Right renal pelvis (tissue), 4 donors: Measurements from ENCODE around the gene BDH1. TPM values are rescaled to one million over a fixed set of nuclear protein-coding genes. Genes with fewer than 3 reads are reported as not detected.

Source experiments
- DNase-seq, 4 donors: peaks; one replicate each; pipeline ENCODE4 v3.0.0-alpha.2; 2013; ENCODE audit warnings: low read depth in 4 of 4, low spot score in 3 of 4, missing footprints in 1 of 4
- polyA plus RNA-seq, 4 donors: library from polyadenylated mRNA; unstranded; fragments of 120-200 nt; gene quantifications; one replicate each; pipeline ENCODE4 v1.2.1, GENCODE V29; 2013; ENCODE audit not compliant: insufficient read length in 4 of 4

BDH1 gene
- polyA plus RNA-seq, 4 donors, result 35.5 to 47.6 (median 41.2) TPM

DNA sequence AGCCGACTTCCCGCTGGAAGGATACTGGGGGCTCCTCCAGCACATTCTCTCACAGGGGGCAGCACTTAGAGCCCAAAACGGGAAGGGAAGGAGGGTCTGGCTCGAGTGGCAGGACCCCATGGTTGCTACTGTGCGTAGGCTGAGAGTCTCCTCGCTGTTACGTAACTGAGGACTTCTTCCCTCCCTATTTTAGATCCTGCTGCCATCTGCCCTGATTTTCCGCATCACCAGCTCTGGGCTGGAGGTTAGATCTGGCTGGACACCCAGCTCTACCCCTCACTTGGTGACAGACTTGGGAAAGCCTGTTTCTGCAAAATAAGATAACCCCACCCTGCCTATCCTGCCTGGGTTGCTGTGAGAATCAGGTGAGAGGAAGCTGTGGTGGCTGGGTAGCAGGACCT lies 47.7 kb downstream of the BDH1 start:
- DNase-seq, result no peak

DNA sequence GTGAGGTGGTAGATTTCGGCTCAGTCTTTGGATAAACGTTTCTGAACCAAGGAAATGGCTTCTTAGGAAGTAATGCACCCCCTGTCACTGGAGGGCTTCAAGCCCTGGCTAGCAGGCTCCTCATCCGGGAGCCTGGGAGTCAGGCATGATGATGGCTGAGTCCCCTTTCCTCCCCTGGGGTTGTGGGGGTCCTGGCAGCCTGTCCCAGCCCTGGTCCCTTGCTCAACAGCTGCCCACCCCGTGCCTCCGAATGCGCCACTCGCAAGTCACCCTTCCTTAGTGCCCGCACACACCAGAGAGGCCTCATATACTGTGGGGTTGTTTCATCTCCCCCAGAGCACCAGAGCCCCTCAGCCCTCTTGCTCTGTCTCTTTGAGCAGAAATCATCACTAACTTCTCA lies 48.2 kb downstream of the BDH1 start:
- DNase-seq, result no peak

DNA sequence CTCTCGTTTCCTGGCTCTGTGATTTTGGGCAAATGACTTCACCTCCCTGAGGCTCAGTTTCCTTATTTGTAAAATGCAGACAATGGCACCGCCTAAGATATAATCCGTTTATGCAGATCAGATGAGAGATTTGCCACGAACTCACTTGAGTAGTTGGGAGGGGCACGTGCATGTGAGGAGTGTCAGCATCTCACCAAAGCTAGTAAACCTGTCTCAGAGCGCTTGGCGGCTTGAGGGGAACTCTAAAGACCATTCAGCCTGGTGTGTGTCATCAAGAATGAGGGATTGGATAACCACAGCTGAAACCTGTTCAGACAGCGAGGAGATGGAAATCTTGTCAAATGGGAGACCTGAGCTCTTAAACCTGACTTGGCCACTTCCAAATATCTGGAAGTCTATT lies 48.7 kb downstream of the BDH1 start:
- no peak for DNase-seq

DNA sequence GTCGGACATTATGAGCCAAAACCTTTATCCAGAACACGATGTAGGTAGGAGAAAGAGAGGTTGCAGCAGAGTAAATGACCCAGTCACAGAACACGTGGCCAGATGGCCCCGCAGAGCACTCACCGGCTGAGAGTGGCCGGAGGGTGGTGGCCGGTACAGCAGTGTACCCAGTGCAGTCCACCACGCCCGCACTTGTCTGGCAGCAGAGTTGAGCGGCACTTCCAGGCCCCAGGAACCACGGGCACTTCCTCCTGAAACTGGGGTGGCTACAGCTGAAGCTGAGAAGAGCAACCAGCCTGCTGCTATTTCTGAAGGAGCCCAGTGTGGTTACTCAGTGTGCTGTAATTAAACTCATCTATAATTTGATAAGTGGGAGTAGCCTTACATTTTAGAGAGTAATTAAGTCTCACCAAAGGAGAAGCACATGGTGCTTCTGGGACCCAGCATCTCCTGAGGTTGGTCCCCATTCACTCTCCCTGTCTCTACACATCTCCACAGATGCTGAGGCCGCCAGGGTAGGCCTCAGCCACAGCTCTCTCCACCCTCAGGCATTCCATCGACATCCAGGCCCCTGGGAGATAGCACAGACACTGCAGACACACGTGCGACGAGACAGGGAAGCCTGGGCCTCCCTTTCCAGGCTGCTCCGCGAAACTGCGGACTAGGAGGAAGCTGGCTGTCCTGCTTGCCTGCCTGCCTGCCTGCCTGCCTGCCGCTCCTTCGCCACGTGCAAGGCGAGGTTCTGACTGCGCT lies 49.8 kb downstream of the BDH1 start:
- DNase-seq, result no peak

DNA sequence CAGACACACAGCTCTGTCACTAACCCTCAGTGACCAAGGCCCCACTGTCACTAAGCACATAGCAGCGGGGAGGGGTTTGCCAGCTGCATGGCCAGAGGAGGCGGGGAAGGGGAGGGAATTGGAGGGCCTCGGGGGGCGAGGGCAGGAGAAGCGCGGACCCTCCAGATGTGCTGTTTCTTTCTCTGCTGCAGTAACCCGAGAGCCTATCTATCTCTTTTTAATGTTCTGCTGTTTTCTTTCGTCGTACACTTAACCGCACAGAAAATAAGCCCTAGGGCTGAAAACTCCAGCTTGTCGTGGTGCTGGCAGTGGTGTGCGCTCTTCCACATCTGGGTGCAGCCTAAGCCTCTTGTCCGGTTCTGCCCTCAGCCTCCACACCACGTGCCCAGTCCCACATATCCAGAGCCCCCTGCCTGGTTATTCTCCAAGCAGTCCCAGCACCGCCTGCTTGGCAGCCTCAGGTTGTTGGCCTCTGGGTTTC lies 51.1 kb downstream of the BDH1 start:
- DNase-seq, result no peak

DNA sequence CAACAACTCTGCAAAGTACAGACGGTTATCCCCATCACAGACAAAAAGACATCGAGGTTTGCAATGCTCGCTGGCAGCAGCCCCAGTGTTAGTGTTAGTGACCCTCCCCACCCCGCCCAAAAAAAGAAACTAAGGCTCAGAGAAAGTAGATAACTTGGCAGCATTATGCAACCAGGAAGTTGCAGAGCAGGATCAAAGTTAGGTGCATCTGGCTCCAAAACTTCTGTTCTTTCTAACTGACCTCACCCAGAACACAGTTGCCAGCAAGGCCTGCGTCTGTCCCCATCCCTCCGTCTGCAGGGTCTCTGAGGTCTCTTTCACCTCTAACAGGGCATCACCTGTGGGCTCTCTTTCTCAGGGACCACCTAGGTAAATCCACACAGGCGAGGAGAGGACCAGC lies 51.5 kb downstream of the BDH1 start:
- no peak for DNase-seq

DNA sequence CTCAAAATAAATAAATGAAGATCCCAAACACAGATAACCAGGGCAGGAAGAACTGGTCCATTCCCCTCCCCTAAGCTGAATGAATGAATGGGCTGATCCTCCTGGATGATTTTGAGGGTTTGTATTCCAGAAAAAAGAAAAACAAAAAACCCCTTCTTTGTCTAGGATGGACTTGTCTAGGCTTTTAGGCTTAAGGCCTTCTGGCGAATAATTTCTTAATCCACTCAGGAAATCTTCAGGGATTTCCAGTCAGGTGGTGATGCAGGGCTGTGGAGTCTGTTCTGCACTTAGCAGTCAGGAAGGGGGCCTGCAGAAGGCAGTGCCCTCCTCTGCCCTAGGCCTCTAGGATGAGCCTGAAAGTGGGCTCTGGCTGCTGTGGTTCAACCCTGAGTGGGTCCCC lies 52.1 kb downstream of the BDH1 start:
- no peak for DNase-seq

DNA sequence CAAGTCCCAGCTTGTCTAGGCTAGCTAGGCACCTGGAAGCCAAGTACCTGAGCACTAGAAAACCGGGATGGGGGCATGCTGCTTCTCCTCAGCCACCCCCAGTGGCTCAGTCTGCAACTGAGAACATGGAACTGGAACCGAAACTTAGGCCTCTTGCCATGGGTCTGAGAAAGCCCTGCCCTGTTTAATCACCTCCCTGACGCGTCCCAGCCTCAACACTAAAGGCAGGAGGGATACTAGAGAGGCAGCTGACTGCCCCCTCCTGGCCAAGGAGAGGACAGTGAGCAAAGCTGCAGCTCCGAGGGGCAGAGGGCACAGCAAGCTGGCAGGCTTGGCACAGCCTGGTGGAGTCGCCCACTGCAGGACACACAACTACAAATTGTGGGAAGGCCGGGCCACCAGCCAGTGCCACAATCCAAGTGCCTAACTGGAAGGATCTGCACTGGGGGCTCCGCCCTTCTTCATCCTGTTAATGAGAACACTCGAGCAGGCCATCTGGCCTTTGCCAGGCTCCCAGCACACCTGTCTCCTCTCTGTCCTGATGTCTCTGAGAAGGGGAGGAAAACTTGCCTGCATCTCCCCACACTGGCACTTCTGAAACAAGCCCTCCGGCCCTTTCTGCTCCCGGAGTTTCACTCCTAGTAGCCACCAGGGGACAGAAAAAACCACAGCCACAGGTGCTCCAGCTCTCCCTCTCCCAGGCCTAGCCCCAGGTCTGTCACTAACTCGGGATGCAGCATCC lies 53.7 kb downstream of the BDH1 start:
- no peak for DNase-seq

DNA sequence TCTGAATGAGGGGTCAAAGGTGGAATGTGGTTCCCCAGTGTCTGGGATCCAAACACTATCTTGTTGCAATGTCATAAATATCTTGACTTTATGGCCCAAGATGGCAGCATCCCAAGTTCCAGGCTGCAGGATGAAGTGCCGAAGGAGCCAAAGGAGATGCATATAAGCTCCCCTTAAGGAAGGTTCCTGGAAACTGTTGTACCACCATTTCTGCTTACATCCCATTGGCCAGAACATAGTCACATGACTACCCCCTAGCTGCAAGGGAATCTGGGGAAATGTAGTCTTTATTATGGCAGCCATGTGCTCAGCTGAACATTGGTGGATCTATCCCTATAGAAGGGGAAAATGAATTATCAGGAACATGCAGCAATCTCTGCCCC lies 54.3 kb downstream of the BDH1 start:
- DNase-seq, result no peak

DNA sequence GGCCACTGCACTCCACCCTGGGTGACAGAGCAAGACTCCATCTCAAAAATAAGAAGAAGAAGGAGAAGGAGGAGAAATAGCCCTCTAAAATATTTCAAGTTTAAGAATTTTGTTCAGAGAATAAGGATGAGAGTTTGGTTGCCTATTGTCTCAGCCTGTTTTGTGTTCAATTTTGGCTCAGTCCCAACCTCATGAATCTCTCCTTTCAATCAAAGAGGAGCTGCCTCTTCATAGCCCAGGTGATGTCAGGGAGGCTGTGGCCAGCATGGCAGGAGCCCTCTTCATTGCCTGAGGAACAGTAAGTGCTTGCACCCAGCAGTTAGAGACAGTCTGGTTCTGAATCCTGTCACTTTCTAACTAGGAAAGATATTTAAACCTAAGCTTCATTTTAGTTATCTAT lies 55.0 kb downstream of the BDH1 start:
- no peak for DNase-seq

DNA sequence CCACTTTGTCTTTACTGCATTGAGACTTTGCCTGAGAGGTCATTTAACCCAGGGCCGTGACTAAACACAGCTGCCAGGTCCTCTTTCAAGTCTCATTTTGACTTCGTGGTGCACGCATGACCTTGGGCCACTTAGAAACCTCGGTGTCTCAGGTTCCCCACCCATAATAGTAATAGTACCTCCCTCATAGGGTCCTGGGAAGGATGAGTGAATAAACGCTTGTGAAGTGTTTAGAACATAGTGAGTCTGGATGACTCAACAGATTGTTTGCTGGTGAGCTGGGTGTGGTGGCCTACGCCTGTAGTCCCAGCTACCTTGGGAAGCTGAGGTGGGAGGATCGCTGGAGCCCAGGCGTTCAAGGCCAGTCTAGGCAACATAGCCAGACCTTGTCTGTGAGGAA lies 56.3 kb downstream of the BDH1 start:
- no peak for DNase-seq

DNA sequence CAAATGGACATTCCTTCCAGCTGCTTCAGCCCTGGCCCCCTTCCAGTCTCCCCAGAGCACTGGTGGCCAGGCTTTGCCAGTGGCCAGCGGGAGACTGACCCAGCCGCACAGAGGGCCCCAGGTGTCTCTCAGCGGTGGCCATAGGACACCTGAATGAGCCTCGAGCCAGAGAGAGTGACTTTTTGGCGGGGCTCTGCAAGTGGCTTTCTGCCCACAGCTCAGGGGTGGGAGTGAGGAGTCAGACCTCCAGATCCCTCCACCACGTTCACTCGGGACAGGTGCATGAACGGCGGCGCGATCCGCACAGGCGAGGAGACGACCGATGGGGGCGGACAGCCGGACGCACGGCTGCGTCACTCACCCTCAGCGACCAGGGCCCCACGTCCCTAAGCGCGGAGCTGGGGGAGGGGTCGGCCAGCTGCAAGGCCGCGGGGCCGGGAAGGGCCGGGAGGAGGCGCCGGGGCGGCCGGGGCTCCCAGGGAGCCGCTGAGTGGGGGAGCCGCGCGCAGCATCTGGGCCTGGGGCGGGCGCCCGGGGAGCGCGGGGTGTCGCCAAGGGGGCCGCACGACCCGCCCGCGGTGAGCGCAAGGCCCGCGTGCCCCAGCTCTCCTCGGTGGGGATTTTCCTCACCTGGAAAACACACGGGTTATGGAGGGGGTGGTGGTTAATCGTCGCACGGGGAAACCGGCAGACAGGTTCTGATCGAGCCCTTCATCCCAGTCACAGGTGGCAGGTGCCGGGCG lies 57.1 kb downstream of the BDH1 start:
- no peak for DNase-seq

DNA sequence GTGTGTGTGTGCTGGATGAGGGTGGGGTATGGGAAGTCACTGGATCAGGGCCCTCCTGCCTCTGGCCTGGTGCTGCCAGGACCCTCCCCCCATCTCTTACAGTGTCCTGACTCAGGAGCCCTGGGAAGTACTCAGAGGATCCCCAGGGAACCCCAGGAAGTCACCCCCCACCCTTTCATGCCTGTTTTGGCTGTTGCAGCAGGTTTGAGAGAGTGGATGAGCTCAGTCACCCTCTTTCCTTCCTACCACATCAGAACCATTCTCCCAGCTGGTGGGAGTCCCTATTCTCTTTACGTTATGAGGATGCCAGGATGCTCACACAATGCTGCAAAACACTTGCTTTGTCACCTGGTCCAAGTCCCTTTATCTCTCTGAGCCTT lies 59.0 kb downstream of the BDH1 start:
- no peak for DNase-seq

DNA sequence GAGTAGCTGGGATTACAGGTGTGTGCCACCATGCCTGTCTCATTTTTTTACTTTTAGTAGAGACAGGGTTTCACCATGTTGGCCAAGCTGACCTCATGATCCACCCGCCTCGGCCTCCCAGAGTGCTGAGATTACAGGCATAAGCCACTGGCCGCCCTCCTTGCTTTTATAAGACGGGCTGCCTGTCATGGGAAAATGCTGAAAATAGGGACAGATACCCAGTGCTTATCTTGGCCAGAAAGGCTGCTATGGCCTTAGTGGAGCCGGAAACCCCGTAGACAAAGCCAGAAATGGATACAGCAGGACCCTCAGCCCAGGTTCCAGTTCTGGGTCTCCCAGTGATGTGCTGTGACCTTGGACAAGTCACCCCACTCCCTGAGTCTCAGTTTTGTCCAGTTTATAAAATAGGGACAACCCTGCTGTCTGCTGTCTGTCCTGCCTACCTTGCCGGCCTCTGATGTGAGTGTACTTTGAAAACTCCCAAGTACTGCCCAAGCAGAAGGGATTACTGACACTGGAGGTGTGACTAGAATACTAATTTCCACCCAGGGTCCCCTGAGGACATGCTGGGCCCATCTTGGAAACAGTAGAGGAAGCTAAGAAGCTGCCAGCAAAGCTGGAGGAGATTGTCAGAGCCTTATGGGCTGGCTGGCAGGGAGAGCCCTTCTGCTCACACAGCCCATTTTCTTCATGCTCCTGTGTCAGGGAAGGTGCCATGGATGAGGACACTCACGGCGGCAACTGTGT lies 59.6 kb downstream of the BDH1 start:
- DNase-seq, result no peak

DNA sequence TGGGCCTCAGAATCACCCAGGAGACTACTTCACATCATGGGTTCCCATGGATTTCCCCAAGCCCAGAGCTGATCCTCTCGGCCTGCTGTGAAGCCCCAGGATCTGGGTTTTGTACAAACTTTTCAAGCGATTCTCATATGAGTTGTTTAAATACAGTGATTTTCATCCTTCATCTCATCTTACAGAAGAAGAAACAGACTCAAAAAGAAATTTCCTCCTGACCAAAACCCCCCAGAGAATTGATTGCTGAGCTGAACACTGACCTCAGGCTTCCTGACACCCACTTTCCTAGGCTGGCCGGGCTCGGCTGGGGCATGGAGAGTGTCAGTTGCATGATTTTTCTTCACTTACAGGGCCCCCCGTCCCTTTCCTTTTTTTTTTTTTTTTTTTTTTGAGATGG lies 60.3 kb downstream of the BDH1 start:
- DNase-seq, result no peak

DNA sequence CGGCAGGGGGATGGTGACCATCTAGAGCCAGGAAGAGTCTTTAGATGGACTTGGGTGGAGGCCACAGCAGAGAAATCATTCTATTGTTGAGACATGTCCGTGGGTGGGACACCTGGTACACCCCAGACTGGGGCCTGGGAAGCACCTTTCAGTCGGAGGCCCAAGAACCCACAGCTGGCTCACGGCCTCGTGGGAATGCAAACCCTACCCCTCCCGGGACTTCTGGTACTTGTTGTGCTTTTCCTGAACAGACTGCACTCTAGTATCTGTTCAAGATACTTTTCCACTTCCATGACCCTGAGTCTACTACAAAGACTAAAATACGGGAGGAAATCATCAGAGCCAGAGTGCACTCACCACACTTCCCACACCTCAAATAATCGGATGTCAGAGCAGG lies 60.7 kb downstream of the BDH1 start:
- no peak for DNase-seq

DNA sequence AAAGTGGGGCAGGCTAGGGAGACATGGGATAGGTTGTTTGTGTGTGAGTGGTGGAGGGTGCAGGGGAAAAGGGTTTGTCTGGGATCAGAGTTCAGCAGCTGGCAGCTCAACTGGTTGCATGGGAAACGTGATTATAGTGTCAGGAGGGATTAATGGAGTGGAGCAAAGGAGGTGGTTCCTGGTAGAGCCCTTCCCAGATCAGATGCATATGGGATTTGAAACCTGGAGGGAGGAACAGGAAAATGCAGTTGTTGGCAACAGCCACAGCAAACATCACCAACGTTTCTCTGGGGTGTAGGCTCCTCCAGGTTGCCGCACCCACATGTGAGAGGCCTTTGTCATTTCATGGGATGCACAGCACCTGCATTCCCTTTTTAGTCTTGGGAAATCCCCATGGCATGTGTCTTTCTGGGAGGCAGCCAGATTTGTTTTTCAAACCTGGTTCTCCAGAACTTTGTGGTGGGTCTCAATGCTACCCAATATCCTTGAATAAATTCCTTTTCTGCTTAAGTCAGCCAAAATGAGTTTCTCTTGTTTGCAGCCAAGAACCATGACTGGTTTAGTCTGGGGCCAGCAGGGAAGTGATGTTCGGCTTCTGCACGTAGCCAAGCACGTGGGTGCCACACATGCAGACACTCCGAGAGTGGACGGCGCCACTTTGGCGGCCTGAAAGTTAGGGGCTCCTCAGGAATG lies 61.3 kb downstream of the BDH1 start:
- peak in 2 of 4 donors; percentile 35 to 62 for DNase-seq

DNA sequence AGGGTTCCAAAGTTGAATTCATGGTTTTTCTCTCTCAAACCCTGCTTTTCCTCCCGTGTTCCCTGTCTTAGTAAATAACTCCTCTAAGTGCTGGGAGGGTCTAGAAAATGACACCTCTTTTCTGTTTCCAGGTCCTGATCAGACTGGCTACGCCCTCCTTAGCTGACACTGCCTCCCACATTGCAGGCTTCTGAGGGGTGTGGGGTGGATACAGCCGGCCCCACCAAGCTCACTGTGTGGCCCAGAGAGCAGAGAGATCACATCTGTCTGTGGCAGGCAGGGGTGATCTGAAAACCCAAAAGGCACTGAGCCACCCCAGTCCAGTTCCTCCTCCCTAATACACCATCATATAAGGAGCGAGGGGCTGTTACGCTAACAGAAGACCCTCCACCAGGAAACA lies 62.7 kb downstream of the BDH1 start:
- DNase-seq, result no peak

DNA sequence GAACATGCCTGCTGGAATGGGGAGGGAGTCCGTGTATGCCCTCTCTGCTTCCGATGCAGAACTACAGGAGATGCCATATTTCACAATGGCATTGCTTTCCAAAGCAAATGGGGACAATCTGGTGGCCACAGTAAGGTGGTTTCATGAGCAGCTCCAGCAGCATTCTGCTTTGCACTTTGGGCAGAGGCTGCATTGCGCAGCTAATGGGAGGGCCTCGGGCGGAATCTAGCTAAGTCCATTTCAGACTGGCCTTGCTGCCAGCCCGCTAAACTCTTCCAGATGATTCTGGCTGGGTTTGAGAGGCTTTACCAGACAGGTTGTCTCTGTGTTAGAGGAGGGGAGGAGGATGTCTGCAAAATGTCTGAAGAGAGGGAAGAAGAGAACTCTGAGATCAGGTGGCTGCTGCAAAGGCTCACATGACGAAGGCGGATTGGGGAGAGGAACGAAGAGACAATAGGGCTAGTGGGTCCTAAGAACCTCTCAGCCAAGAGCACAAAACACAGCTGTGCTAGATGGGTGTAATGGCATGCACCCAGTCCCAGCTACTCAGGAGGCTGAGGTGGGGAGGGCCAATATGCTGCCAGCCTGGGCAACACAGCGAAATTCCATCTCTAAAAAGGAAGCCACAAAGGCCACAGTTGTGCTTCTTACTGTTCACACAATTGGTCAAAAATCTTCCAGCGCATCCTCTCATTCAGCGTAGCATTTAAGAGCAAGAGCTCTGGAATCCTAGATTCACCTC lies 63.7 kb downstream of the BDH1 start:
- no peak for DNase-seq

DNA sequence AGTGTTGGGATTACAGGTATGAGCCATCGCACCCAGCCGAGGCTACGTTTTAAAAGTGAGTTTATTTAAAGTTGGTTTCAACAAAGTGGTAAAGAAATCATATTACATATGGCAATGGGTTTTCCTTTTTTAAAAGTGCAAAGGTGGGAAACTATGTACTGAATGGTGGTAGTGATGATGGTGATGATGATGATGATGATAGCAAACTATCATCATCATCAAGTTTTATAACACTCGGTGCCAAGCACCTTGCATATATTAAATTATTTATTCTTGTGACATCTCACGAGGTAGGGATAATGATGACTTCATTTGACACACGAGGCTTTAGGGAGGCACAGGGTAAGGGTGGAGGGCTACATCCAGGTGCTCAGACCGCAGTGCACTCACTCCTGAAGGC lies 64.3 kb downstream of the BDH1 start:
- no peak for DNase-seq
